GM12801 (cell line): Measurements from ENCODE around the gene SPIRE2.

Source experiments
- TF ChIP-seq, protein P1 (sequence below): IDR thresholded peaks from one replicate; pipeline ENCODE4 v1.5.1; 2011; ENCODE audit warnings: control low read depth; ENCODE audit not compliant: insufficient read length; ENCODE audit errors: extremely low read depth

Gene SPIRE2

DNA sequence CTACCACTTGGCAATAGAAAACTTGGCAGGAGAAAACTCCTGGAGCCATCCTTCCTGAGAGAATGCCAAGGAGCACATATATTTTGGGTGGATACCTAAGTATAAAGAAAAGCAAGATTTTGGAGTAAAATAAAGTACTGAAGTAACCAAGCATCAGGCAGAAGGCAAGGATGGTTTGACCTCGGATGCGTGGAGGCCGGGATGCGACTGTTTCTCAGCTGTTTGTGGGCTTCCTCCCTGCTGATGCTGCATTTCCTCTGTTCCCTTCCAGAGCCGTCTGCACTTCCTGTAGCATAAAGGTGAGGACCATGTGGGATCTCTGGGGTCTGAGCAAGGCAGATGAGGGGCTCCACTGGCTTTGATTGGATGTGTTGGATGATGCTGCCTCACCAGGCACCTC, 39.6 kb downstream of the SPIRE2 start:
- TF ChIP-seq, protein P1, sequence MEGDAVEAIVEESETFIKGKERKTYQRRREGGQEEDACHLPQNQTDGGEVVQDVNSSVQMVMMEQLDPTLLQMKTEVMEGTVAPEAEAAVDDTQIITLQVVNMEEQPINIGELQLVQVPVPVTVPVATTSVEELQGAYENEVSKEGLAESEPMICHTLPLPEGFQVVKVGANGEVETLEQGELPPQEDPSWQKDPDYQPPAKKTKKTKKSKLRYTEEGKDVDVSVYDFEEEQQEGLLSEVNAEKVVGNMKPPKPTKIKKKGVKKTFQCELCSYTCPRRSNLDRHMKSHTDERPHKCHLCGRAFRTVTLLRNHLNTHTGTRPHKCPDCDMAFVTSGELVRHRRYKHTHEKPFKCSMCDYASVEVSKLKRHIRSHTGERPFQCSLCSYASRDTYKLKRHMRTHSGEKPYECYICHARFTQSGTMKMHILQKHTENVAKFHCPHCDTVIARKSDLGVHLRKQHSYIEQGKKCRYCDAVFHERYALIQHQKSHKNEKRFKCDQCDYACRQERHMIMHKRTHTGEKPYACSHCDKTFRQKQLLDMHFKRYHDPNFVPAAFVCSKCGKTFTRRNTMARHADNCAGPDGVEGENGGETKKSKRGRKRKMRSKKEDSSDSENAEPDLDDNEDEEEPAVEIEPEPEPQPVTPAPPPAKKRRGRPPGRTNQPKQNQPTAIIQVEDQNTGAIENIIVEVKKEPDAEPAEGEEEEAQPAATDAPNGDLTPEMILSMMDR: no peak

DNA sequence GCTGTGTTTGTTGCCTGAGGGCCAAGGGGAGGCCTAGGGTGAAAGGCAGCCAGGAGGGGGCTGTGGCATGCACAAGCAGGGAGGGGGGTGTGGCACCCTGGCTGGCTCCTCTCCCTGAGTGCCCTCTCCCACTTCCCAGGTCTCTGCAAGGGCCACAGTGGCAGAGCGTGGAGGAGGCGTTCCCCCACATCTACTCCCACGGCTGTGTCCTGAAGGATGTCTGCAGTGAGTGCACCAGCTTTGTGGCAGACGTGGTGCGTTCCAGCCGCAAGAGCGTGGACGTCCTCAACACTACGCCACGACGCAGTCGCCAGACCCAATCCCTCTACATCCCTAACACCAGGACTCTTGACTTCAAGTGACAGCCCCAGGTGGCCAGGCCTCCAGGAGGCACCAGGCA, 41.6 kb downstream of the SPIRE2 start:
- TF ChIP-seq, protein P1: no peak

DNA sequence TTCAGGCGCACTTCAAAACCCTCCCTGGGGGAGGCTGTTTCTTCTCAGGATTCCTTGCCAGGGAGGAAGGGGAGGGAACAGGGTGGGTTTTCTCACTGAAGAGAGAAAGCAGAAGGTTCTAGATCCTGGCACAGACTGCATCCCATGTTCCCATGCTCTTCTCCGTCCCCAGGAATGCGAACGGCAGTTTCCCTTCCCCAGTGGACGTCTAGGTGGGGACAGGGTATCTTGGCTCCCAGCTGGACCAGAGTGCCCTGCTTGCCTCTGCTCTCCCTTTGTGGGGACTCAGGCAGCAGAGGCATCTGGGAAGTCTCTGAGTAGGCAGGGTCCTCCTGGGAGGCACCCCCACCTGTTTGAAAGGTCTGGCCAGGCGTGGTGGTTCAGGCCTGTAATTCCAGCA, 42.2 kb downstream of the SPIRE2 start:
- TF ChIP-seq, protein P1: no peak

DNA sequence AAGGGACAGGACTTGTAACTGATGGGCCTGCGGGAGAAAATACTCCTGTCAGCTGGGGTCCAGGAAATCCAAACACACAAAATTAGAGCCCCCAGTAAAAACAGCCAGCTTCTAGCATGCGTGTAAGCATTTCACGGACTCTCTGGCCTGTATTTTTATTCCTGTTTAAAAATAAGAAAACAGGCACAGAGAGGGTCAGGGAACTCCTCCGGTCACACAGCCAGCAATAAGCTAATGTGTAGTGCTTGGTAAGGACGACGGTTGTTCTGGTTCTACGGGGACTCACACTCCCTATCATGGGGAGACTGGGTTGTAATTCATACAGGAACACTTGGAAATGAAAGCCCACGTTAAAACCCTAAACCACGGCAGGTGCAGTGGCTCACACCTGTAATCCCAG, 43.6 kb downstream of the SPIRE2 start:
- TF ChIP-seq, protein P1: no peak

DNA sequence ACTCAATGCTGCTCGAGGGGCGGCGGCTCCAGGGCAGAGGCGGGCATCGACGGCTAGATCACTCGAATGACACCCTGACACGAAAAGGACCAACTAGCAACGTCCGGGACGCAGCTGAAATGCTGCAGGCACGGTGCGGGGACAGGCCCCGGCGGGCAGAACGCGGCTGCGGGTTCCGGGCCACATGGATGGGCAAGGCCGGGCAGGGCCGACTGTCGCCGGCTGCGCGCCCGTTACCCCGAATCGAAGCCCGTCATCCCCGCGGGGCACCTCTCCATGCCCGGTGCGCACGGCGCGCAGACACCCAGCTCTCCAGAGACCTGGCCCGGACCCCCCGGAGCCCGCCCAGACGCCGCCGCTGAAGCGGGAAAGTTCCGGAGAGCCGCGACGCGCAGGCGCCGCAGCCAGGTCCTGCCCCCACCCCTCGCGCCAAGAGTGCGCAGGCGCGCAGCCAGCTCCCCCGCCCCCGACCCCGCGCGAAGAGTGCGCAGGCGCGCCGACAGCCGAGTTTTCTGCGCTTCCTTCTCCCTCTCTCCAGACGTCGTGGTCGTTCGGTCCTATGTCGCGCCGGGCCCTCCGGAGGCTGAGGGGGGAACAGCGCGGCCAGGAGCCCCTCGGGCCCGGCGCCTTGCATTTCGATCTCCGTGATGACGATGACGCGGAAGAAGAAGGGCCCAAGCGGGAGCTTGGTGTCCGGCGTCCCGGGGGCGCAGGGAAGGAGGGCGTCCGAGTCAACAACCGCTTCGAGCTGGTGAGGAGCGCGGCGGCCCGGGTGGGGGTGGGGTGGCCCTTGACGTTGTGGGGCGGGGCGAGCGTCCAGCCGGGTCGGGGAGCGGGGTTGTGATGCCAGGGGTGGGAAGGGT, 45.1 kb downstream of the SPIRE2 start, which contains the start of gene TCF25:
TCF25 (plus strand) TSS at position 484 of the 863 bp plus-strand sequence; CDS start at position 560, 76 bp downstream.
- TF ChIP-seq, protein P1: no peak

DNA sequence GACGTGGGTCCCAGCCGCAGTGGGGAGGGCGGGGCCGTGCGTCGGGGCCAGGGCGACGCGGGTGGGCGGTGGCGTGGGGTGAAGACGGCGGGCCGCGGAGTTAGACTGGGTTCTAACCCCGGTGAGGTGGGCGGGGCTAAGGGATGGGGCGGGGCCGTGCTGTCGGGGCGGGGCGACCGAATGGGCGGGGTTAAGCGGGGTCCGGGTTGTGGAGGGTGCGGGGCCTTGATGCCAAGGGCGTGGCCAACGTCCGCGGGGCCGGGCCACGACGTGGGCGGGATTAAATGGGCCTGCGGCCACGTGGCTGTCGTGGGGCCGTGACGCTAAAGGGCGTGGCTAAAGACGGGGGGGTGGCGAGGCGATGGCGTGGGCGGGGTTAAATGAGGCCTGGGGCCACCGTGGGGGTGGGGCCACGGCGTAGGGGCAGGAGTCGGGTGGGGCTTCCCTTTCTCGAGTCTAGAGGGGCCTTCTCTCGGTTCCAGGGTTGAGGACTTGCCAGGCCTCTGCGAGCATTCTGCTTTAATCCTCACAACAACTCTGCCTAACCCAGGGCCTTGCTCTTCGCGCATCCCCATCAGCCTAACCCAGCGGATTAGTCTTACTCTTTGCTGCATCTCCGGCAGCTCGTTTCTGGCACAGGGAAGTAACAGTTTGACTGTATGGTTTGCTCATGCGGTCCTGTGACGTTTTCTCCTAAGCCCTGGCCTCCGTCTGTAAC, 45.9 kb downstream of the SPIRE2 start:
- TF ChIP-seq, protein P1: no peak
